Esophagus squamous epithelium (tissue), 4 donors: ENCODE measurements around the gene NDFIP1.

Experiments
- POLR2A ChIP-seq, 4 donors: fragments of 450-650 bp; IDR thresholded peaks; one replicate each; pipeline ENCODE4 v1.6.1; 2017; ENCODE audit warnings: antibody characterized with exemption in 4 of 4, mild to moderate bottlenecking in 4 of 4, moderate library complexity in 3 of 4
- TF ChIP-seq, protein P1 (sequence below), 6 experiments: fragments of 450-650 bp in 4 of 6; fragments of 200-600 bp in 2 of 6; sonication (generic) in 2 of 6; IDR thresholded peaks; one replicate each; pipeline ENCODE4 v1.5.1; 2016 to 2019; ENCODE audit warnings: antibody characterized with exemption in 6 of 6, mild to moderate bottlenecking in 4 of 6, moderate library complexity in 4 of 6

- TF ChIP-seq, protein P1, sequence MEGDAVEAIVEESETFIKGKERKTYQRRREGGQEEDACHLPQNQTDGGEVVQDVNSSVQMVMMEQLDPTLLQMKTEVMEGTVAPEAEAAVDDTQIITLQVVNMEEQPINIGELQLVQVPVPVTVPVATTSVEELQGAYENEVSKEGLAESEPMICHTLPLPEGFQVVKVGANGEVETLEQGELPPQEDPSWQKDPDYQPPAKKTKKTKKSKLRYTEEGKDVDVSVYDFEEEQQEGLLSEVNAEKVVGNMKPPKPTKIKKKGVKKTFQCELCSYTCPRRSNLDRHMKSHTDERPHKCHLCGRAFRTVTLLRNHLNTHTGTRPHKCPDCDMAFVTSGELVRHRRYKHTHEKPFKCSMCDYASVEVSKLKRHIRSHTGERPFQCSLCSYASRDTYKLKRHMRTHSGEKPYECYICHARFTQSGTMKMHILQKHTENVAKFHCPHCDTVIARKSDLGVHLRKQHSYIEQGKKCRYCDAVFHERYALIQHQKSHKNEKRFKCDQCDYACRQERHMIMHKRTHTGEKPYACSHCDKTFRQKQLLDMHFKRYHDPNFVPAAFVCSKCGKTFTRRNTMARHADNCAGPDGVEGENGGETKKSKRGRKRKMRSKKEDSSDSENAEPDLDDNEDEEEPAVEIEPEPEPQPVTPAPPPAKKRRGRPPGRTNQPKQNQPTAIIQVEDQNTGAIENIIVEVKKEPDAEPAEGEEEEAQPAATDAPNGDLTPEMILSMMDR (IDR thresholded peaks at IDR 0.05) = no peak
- no peak for TF ChIP-seq POLR2A (IDR thresholded peaks at IDR 0.05)
Observed at GRCh38 chr5:142133330-142134206, 25.0 kb downstream of the NDFIP1 start.
